IPS DF 19.7 (cell line): ENCODE measurements around the gene SMAD3.

Source experiments
- DNase-seq: peaks from one replicate; pipeline ENCODE4 v3.0.0-alpha.2; 2013; ENCODE audit warnings: low read depth, low spot score

Gene SMAD3

GRCh38 chr15:67080900-67081431, 15.6 kb downstream of the SMAD3 start:
- no peak for DNase-seq

GRCh38 chr15:67082007-67082536, 16.7 kb downstream of the SMAD3 start:
- no peak for DNase-seq

- DNase-seq = no peak
These were observed 17.8 kb downstream of the SMAD3 start for GRCh38 chr15:67083135-67083762.

GRCh38 chr15:67084561-67084960, 19.2 kb downstream of the SMAD3 start:
- DNase-seq = no peak

GRCh38 chr15:67085237-67085817, 19.9 kb downstream of the SMAD3 start:
- DNase-seq = no peak

- no peak for DNase-seq
These were observed 20.6 kb downstream of the SMAD3 start for GRCh38 chr15:67085818-67086636.

GRCh38 chr15:67086637-67086914, 21.2 kb downstream of the SMAD3 start:
- DNase-seq = no peak

GRCh38 chr15:67087507-67088172, 22.2 kb downstream of the SMAD3 start:
- no peak for DNase-seq

GRCh38 chr15:67089217-67090193, 24.1 kb downstream of the SMAD3 start:
- no peak for DNase-seq

- no peak for DNase-seq
These were observed 25.1 kb downstream of the SMAD3 start for GRCh38 chr15:67090297-67091070.

- DNase-seq = no peak
These were observed 25.9 kb downstream of the SMAD3 start for GRCh38 chr15:67091071-67091979.

GRCh38 chr15:67091980-67092677, 26.7 kb downstream of the SMAD3 start:
- no peak for DNase-seq

GRCh38 chr15:67092752-67093503, 27.5 kb downstream of the SMAD3 start:
- no peak for DNase-seq

- no peak for DNase-seq
These were observed 28.1 kb downstream of the SMAD3 start for GRCh38 chr15:67093504-67093862.

GRCh38 chr15:67094001-67094826, 28.8 kb downstream of the SMAD3 start:
- no peak for DNase-seq

GRCh38 chr15:67095912-67096311, 30.5 kb downstream of the SMAD3 start:
- DNase-seq = no peak
